ENCODE measurements around the gene GPR107. TPM values are rescaled to one million over a fixed set of nuclear protein-coding genes. Genes with fewer than 3 reads are reported as not detected.

The GPR107 gene
- total and polyA plus RNA-seq, 2 of the 8 experiments (the other 6 are each of a cell fraction or from before 2014, with no cell fraction given) = 19.3 to 30.7 TPM

- TF ChIP-seq, protein P1, sequence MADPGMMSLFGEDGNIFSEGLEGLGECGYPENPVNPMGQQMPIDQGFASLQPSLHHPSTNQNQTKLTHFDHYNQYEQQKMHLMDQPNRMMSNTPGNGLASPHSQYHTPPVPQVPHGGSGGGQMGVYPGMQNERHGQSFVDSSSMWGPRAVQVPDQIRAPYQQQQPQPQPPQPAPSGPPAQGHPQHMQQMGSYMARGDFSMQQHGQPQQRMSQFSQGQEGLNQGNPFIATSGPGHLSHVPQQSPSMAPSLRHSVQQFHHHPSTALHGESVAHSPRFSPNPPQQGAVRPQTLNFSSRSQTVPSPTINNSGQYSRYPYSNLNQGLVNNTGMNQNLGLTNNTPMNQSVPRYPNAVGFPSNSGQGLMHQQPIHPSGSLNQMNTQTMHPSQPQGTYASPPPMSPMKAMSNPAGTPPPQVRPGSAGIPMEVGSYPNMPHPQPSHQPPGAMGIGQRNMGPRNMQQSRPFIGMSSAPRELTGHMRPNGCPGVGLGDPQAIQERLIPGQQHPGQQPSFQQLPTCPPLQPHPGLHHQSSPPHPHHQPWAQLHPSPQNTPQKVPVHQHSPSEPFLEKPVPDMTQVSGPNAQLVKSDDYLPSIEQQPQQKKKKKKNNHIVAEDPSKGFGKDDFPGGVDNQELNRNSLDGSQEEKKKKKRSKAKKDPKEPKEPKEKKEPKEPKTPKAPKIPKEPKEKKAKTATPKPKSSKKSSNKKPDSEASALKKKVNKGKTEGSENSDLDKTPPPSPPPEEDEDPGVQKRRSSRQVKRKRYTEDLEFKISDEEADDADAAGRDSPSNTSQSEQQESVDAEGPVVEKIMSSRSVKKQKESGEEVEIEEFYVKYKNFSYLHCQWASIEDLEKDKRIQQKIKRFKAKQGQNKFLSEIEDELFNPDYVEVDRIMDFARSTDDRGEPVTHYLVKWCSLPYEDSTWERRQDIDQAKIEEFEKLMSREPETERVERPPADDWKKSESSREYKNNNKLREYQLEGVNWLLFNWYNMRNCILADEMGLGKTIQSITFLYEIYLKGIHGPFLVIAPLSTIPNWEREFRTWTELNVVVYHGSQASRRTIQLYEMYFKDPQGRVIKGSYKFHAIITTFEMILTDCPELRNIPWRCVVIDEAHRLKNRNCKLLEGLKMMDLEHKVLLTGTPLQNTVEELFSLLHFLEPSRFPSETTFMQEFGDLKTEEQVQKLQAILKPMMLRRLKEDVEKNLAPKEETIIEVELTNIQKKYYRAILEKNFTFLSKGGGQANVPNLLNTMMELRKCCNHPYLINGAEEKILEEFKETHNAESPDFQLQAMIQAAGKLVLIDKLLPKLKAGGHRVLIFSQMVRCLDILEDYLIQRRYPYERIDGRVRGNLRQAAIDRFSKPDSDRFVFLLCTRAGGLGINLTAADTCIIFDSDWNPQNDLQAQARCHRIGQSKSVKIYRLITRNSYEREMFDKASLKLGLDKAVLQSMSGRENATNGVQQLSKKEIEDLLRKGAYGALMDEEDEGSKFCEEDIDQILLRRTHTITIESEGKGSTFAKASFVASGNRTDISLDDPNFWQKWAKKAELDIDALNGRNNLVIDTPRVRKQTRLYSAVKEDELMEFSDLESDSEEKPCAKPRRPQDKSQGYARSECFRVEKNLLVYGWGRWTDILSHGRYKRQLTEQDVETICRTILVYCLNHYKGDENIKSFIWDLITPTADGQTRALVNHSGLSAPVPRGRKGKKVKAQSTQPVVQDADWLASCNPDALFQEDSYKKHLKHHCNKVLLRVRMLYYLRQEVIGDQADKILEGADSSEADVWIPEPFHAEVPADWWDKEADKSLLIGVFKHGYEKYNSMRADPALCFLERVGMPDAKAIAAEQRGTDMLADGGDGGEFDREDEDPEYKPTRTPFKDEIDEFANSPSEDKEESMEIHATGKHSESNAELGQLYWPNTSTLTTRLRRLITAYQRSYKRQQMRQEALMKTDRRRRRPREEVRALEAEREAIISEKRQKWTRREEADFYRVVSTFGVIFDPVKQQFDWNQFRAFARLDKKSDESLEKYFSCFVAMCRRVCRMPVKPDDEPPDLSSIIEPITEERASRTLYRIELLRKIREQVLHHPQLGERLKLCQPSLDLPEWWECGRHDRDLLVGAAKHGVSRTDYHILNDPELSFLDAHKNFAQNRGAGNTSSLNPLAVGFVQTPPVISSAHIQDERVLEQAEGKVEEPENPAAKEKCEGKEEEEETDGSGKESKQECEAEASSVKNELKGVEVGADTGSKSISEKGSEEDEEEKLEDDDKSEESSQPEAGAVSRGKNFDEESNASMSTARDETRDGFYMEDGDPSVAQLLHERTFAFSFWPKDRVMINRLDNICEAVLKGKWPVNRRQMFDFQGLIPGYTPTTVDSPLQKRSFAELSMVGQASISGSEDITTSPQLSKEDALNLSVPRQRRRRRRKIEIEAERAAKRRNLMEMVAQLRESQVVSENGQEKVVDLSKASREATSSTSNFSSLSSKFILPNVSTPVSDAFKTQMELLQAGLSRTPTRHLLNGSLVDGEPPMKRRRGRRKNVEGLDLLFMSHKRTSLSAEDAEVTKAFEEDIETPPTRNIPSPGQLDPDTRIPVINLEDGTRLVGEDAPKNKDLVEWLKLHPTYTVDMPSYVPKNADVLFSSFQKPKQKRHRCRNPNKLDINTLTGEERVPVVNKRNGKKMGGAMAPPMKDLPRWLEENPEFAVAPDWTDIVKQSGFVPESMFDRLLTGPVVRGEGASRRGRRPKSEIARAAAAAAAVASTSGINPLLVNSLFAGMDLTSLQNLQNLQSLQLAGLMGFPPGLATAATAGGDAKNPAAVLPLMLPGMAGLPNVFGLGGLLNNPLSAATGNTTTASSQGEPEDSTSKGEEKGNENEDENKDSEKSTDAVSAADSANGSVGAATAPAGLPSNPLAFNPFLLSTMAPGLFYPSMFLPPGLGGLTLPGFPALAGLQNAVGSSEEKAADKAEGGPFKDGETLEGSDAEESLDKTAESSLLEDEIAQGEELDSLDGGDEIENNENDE (IDR thresholded peaks at IDR 0.05; ENCODE audit: insufficient replicate concordance, low read length) = no peak
- no peak for TF ChIP-seq POLR2A (IDR thresholded peaks at IDR 0.05; ENCODE audit: control extremely low read depth in 1 of 2, low read depth in 2 of 2, low read length in 2 of 2)
- no peak for TF ChIP-seq HDAC2 (IDR thresholded peaks at IDR 0.05; ENCODE audit: borderline replicate concordance in 1 of 2, low read depth in 2 of 2, low read length in 2 of 2)
These were observed 9.0 kb downstream of the GPR107 start (continued) for GRCh38 chr9:130062750-130063149.
